ENCODE results near the gene ATRNL1. TPM values are rescaled to one million over a fixed set of nuclear protein-coding genes. Genes with fewer than 3 reads are reported as not detected.

The ATRNL1 gene
- total RNA-seq, 4 donors from 2014 or later, result 4.4 to 18.4 (median 14.4) TPM

GRCh38 chr10:115660391-115660790 is 567.2 kb downstream of the ATRNL1 start:
- WGBS, 2 donors (ENCODE audit: low coverage in 1 of 2), result 77 to 100% methylated on average over 1 of the region's 1 CpG
- H3K27me3 ChIP-seq, result no peaks in the 10 kb centered on the region
- H3K4me1 ChIP-seq, result no peaks in the 10 kb centered on the region
- no peak overlapping the region for H3K27ac ChIP-seq
- TF ChIP-seq CTCF (IDR thresholded peaks at IDR 0.05) (no peak), POLR2AphosphoS5 (IDR thresholded peaks at IDR 0.05) (no peak), POLR2A (IDR thresholded peaks at IDR 0.05) (no peak), EP300 (IDR thresholded peaks at IDR 0.05; ENCODE audit: low read depth) (no peak)
- H3K9me3 ChIP-seq, result no peaks in the 10 kb centered on the region
- no peaks in the 10 kb centered on the region for H3K36me3 ChIP-seq
- in situ Hi-C loops (cut with MboI; ENCODE audit: low pct_ligation_motif_present in 1 of 4, low pct_unique_long_range_greater_than_20kb in 1 of 4, low sequenced_read_pairs in 3 of 4), result no loop called here
- DNase-seq, result no peak
- intact Hi-C loops (cut with DNase I; ENCODE audit: low total_unique reads), result no loop called here
- H3K4me3 ChIP-seq, result no peak overlapping the region

- H3K4me1 ChIP-seq, result no peaks in the 10 kb centered on the region
- H3K9me3 ChIP-seq, result no peaks in the 10 kb centered on the region
- DNase-seq, result no peak
- no peak overlapping the region for H3K4me3 ChIP-seq
- no peaks in the 10 kb centered on the region for H3K36me3 ChIP-seq
- TF ChIP-seq POLR2AphosphoS5 (IDR thresholded peaks at IDR 0.05) (no peak), POLR2A (IDR thresholded peaks at IDR 0.05) (no peak), EP300 (IDR thresholded peaks at IDR 0.05; ENCODE audit: low read depth) (no peak), CTCF (IDR thresholded peaks at IDR 0.05) (no peak)
- intact Hi-C loops (cut with DNase I; ENCODE audit: low total_unique reads), result no loop called here
- in situ Hi-C loops (cut with MboI; ENCODE audit: low pct_ligation_motif_present in 1 of 4, low pct_unique_long_range_greater_than_20kb in 1 of 4, low sequenced_read_pairs in 3 of 4), result no loop called here
- no peaks in the 10 kb centered on the region for H3K27me3 ChIP-seq
- no peak overlapping the region for H3K27ac ChIP-seq
Observed at GRCh38 chr10:115662422-115662821, 569.3 kb downstream of the ATRNL1 start.

GRCh38 chr10:115665549-115665948 is 572.4 kb downstream of the ATRNL1 start:
- TF ChIP-seq POLR2AphosphoS5 (IDR thresholded peaks at IDR 0.05) (no peak), EP300 (IDR thresholded peaks at IDR 0.05; ENCODE audit: low read depth) (no peak), CTCF (IDR thresholded peaks at IDR 0.05) (no peak), POLR2A (IDR thresholded peaks at IDR 0.05) (no peak)
- in situ Hi-C loops (cut with MboI; ENCODE audit: low pct_ligation_motif_present in 1 of 4, low pct_unique_long_range_greater_than_20kb in 1 of 4, low sequenced_read_pairs in 3 of 4) (no loop called here), intact Hi-C loops (cut with DNase I; ENCODE audit: low total_unique reads) (no loop called here)
- Histone ChIP-seq H3K27me3 (no peaks in the 10 kb centered on the region), H3K27ac (no peak overlapping the region), H3K36me3 (no peaks in the 10 kb centered on the region), H3K4me1 (no peaks in the 10 kb centered on the region), H3K4me3 (no peak overlapping the region), H3K9me3 (no peaks in the 10 kb centered on the region)
- DNase-seq, result no peak
- WGBS, 2 donors (ENCODE audit: low coverage in 1 of 2), result 49 to 59% methylated on average over 2 of the region's 2 CpGs

DNA sequence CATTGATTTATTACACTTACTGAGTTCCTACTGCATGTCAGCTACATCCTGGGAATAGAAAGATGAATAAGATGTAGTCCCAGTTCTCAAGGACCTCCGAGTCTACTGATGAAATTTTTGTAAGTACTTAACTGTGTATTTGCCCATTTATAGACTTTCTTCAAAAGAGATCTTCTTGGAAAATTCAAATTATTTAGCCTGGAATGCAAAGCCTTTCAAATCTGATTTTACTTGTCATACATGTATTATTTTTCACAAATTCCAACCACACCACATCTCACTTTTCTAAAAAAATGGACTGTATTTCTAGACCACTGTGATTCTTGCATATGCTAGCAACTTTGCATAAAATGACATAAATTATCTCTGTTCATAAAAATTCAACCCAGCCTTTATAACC is 581.3 kb downstream of the ATRNL1 start:
- Histone ChIP-seq H3K4me3 (no peak overlapping the region), H3K9me3 (no peaks in the 10 kb centered on the region), H3K36me3 (no peaks in the 10 kb centered on the region), H3K27me3 (no peaks in the 10 kb centered on the region), H3K27ac (no peak overlapping the region), H3K4me1 (no peaks in the 10 kb centered on the region)
- intact Hi-C loops (cut with DNase I; ENCODE audit: low total_unique reads) (no loop called here), in situ Hi-C loops (cut with MboI; ENCODE audit: low pct_ligation_motif_present in 1 of 4, low pct_unique_long_range_greater_than_20kb in 1 of 4, low sequenced_read_pairs in 3 of 4) (no loop called here)
- WGBS, 2 donors (ENCODE audit: low coverage in 1 of 2), result 63 to 82% methylated on average over 1 of the region's 1 CpG
- no peak for DNase-seq
- TF ChIP-seq EP300 (IDR thresholded peaks at IDR 0.05; ENCODE audit: low read depth), result no peak
- TF ChIP-seq POLR2AphosphoS5 (IDR thresholded peaks at IDR 0.05), result no peak
- TF ChIP-seq POLR2A (IDR thresholded peaks at IDR 0.05), result no peak
- TF ChIP-seq CTCF (IDR thresholded peaks at IDR 0.05), result no peak
